Measurements from ENCODE around the gene CIRBP. TPM values are rescaled to one million over a fixed set of nuclear protein-coding genes. Genes with fewer than 3 reads are reported as not detected.
A peak's percentile ranks its signal among the peaks of the same experiment; 100 is the strongest.

Gene CIRBP
- total and polyA plus RNA-seq, 2 of the 13 experiments (the other 11 are each of a cell fraction or from before 2014, with no cell fraction given) = 133 to 140 TPM

- TF ChIP-seq NFYB (CRISPR knock-in tag; IDR thresholded peaks at IDR 0.05) = peak; percentile 35; the same call in 1 of the 2 replicates
- peak; percentile 58; the same call in 1 of the 2 replicates for TF ChIP-seq ZNF878 (CRISPR knock-in tag; IDR thresholded peaks at IDR 0.05)
- 0 out of 2 replicates have a peak, but pooled peaks have one; percentile 40 for TF ChIP-seq TEAD2 (CRISPR knock-in tag; IDR thresholded peaks at IDR 0.05)
- no peak; the same call in 1 of the 2 replicates for TF ChIP-seq ZNF33A (CRISPR knock-in tag; IDR thresholded peaks at IDR 0.05; ENCODE audit: borderline replicate concordance)
- peak; percentile 64 for TF ChIP-seq AHDC1 (CRISPR knock-in tag; IDR thresholded peaks at IDR 0.05; ENCODE audit: borderline replicate concordance)
- TF ChIP-seq ZNF224 (CRISPR knock-in tag; IDR thresholded peaks at IDR 0.05) = peak; percentile 67
- peak; percentile 89 for TF ChIP-seq ZNF18 (CRISPR knock-in tag; IDR thresholded peaks at IDR 0.05; ENCODE audit: insufficient replicate concordance)
- no peak for TF ChIP-seq ZNF382 (CRISPR knock-in tag; IDR thresholded peaks at IDR 0.05; ENCODE audit: borderline replicate concordance)
- TF ChIP-seq ZSCAN29 (CRISPR knock-in tag; conservative IDR thresholded peaks at IDR 0.05) = peak; percentile 79; the same call in 1 of the 2 replicates
- peak; percentile 86; the same call in 1 of the 2 replicates for TF ChIP-seq THRA (CRISPR knock-in tag; IDR thresholded peaks at IDR 0.05; ENCODE audit: borderline replicate concordance)
- peak; percentile 90 for TF ChIP-seq PAXIP1 (CRISPR knock-in tag; conservative IDR thresholded peaks at IDR 0.05)
- no peak for TF ChIP-seq GTF2F1 (IDR thresholded peaks at IDR 0.05; ENCODE audit: low read length)
- no peak for TF ChIP-seq MBD4 (IDR thresholded peaks at IDR 0.05; ENCODE audit: borderline replicate concordance, low read length)
- TF ChIP-seq ZFYVE20 (CRISPR knock-in tag; IDR thresholded peaks at IDR 0.05; ENCODE audit: borderline replicate concordance, low read depth) = no peak
- no peak; the same call in 1 of the 2 replicates for TF ChIP-seq ZNF264 (CRISPR knock-in tag; IDR thresholded peaks at IDR 0.05)
- no peak for TF ChIP-seq FOXP1 (IDR thresholded peaks at IDR 0.05)
- peak; percentile 18; the same call in 1 of the 2 replicates for TF ChIP-seq FOXP1 (CRISPR knock-in tag; IDR thresholded peaks at IDR 0.05)
Observed at GRCh38 chr19:1259206-1259875, 9.8 kb upstream of the CIRBP start (continued).

All from HepG2 (cell line).